GM18909 (cell line): ENCODE measurements around the gene NCR1.
"Not testable (repeated sequence)": the region's sequence is repeated elsewhere in the genome, so short reads cannot be mapped to it uniquely, and the experiment has no call there.

Source experiments
- ATAC-seq: cut with Tn5 transposase; IDR thresholded peaks from one replicate; pipeline ENCODE4 v1.9.1; 2021; ENCODE audit warnings: mild to moderate bottlenecking; ENCODE audit not compliant: unreplicated experiment, poor library complexity

NCR1 gene, protein sequence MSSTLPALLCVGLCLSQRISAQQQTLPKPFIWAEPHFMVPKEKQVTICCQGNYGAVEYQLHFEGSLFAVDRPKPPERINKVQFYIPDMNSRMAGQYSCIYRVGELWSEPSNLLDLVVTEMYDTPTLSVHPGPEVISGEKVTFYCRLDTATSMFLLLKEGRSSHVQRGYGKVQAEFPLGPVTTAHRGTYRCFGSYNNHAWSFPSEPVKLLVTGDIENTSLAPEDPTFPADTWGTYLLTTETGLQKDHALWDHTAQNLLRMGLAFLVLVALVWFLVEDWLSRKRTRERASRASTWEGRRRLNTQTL

DNA sequence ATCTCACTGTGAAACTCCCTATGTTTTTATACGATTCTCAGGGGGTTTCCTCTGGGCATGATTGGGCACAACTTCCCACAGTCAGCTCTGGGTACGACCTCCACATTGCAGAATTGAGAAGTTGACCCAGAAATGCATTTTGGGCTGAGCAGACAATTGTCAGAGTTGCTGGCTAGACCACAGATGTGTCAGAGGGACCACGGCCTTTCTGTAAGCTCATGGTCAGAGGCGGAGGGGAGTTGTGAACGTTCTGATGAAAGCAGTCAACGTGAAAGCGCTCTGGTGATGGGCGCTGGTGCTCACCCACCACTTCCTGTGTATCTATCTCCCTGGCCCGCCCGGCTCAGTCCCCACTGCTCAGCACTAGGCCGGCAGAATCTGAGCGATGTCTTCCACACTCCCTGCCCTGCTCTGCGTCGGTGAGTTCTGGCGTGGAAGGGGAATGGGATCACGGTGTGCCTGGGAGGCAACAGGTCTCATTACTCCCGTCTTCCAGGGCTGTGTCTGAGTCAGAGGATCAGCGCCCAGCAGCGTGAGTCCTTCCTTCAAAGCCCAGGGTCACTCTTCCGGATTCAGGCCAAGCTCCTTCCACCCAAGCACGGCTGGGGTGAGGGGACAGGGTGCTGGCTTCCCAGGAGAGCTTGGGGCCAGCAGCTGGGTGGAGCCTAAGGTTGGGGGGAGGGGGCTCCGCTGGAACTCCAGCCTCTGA, at the start of gene NCR1:
Gene NCR1, plus strand, starts transcription at position 346 of the 709 bp plus-strand sequence. Its CDS starts 40 bp downstream, at position 386.
- ATAC-seq, result no peak

DNA sequence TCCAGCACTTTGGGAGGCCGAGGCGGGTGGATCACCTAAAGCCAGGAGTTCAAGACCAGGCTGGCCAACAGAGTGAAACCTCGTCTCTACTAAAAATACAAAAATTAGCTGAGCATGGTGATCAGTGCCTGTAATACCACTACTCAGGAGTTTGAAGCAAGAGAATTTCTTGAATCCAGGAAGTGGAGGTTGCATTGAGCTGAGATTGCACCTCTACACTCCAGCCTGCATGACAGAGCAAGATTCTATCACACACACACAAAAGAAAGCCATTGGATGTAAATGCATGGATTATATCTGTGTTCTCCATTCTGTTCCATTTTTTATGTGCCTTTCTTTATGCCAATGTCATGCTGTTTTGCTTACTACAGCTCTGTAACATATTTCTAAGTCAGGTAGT, 47.5 kb upstream of the NCR1 start:
- not testable (repeated sequence) for ATAC-seq

DNA sequence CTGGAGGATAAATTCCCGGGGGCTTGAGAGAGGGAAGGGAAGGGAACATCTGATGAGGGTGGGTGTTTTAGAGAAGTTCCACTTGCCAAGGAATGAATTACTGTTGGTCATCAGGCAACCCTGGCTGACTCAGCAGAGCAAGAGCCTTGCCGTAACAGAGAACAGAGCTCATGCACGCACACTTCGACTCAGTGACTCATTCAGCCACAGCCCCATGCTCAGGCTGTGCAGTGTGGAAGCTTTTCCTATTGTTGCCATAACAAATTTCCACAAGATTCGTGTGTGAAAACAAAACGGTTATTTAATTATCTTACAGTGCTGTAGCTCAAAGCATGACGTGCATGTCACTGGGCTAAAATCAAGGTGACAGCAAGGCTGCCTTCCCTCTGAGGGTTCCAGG, 46.5 kb upstream of the NCR1 start:
- not testable (repeated sequence) for ATAC-seq

DNA sequence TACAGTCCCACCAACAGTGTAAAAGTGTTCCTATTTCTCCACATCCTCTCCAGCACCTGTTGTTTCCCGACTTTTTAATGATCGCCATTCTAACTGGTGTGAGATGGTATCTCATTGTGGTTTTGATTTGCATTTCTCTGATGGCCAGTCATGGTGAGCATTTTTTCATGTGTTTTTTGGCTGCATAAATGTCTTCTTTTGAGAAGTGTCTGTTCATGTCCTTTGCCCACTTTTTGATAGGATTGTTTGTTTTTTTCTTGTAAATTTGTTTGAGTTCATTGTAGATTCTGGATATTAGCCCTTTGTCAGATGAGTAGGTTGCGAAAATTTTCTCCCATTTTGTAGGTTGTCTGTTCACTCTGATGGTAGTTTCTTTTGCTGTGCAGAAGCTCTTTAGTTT, 42.5 kb upstream of the NCR1 start:
- ATAC-seq, result not testable (repeated sequence)

DNA sequence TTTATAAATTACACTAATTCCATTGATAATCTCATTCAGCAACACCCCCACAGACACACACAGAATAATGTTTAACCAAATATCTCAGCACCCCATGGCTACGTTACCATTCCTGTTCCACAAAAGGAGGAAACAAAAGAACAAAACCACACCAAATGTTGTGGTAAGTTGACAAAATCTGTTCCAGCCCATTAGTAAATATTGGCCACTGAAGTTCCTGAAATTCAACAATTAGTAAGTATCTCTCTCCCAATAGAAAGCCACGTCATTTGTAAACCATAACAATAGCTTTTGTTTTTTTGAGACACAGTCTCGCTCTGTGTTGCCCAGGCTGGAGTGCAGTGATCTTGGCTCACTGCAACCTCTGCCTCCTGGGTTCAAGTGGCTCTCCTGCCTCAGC, 34.3 kb upstream of the NCR1 start:
- ATAC-seq, result no peak

DNA sequence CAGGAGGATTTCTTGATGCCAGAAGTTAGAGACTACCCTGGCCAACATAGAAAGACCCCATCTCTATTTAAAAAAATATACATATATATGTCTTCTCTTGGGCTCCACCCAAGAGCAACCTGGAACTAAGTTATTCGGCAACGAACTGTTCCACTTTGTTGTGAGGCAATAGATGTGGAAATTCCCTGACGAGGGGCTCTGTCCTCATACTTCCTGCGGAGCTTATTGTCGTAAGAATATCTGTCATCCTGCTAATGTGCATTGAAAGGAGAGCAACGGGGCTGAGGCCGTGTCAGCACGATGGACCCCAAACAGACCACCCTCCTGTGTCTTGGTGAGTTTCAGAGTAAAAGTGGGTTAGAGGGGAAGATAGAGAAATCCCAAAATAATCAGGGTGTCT, 32.0 kb upstream of the NCR1 start, which contains the start of gene FCAR:
Gene FCAR, plus strand, starts transcription at position 246 of the 400 bp plus-strand sequence. Its CDS starts 55 bp downstream, at position 301.
- no peak for ATAC-seq

DNA sequence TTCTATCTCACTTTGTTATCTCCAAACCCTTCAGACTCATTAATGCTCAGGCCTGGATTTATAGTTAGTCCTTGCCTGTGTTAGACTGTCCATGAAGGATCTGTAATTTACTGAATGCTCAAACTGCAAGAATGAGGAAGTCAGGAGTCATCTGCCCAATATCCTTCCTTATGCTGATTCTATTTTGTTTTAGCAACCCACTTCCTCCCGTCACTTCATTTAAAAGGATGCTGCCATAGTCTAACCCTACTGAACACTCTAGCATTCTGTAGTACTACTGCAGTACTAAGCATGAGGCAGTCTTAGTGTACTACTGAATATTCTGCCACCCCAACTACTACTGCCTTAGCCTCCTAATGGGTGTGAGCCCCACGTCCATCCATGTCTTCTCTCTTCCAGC, 30.4 kb upstream of the NCR1 start:
- no peak for ATAC-seq

DNA sequence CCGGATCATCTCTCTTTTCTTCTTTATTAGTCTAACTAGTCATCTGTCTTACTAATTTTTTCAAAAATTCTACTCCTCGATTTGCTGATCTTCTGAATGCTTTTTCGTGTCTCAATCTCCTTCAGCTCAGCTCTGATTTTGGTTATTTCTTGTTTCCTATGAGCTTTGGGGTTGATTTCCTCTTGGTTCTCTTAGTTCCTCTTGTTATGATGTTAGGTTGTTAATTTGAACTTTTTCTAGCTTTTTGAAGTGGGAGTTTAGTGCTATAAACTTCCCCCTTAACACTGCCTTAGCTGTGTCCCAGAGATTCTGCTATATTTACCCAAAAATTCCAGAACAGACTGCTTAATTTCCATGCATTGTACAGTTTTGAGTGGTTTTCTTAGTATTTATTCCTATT, 28.5 kb upstream of the NCR1 start:
- no peak for ATAC-seq

DNA sequence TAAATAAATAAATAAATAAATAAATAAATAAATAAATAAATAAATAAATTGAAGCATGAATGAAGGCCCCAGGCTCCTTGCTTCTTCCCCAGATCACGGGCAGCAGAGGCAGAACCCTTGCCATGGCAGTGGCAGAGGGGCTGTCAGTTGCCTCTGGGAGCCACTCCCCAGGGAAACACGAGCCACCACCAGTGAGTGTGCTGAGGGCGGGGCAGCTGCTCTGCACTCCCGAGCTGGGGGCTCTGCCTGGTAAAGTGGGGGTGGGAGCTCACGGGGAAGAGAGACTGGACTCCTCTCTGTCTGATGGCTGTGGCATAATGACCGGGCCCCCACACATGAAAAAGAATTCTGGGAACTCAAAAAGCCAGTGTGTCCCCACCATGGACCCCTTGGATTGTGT, 24.1 kb upstream of the NCR1 start:
- no peak for ATAC-seq

DNA sequence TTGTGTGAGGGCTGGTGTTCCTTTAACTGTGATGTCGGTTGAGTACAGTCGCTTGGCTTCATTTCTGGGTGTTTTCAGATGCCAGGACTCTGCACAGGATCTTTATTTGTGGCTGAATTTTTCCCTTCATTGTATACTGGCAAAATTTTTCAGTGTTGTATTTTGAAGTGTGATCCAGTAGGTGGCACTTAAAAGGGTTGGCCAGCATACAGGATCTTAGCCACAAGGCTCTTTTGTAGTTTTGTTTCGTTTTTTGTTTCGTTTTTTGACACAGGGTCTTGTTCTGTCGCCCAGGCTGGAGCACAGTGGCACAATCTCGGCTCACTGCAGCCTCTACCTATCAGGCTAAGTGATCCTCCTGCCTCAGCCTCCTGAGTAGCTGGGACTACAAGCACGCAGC, 23.2 kb upstream of the NCR1 start:
- ATAC-seq, result no peak

DNA sequence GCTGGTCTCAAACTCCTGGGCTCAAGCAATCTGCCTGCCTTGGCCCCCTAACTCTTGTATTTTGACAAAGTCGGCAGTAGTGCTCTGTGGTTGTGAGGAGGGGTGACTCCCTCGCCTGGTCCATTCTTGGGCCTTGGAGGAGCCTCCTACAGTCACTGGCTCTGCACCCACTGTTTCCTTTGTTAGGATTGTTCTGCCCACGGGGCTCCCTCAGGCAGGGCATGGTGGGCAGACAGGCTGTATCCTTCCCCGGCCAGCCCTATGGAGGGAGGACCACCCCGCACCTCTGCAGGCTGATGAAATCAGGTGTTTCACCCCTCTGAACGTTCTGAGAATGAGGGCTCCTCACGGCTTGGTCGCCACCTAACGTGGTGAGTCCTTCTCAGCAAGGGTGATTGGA, 22.7 kb upstream of the NCR1 start:
- ATAC-seq, result no peak

DNA sequence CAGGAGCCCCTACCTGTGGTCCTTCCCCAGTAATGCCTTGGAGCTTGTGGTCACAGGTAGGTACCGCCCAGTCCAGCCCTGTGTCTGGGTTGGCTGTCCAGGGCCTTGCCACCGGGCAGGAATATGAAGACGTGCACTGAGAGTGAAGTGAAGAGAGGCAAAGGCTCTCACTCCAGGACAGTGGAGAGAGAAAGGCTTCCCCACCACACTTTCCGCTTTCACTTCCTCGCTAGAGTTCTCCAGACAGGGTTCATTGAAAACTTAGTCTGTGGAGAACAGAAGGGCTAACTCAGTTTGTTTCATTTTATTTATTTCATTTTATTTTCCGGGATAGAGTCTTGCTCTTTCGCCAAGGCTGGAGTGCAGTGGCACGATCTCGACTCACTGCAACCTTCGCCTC, 17.7 kb upstream of the NCR1 start:
- no peak for ATAC-seq

DNA sequence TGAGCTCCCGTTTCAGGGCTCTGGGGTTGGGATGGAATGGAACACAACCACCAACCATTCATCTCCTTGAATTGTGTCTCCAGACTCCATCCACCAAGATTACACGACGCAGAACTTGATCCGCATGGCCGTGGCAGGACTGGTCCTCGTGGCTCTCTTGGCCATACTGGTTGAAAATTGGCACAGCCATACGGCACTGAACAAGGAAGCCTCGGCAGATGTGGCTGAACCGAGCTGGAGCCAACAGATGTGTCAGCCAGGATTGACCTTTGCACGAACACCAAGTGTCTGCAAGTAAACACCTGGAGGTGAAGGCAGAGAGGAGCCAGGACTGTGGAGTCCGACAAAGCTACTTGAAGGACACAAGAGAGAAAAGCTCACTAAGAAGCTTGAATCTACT, 16.4 kb upstream of the NCR1 start:
- ATAC-seq, result no peak

DNA sequence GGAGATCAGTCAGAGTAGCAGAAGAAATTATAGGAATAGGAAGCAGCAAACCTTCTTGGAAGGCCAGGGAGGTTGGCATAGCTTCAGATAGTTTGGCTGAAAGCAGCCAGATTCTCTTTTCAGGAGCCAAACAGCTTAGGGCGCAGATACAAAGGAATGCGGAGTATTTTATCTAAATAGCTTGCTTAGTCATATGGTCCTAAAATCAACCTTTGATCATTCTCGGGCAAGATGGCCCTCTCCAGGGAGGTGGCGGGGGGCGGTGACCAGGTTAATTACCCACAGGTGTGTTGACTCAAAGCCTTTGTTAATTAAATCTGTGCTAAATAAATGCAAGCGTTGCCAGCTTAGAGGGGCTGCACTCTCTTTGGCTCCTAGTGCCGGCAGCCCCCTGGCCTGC, 12.5 kb upstream of the NCR1 start:
- ATAC-seq, result no peak

DNA sequence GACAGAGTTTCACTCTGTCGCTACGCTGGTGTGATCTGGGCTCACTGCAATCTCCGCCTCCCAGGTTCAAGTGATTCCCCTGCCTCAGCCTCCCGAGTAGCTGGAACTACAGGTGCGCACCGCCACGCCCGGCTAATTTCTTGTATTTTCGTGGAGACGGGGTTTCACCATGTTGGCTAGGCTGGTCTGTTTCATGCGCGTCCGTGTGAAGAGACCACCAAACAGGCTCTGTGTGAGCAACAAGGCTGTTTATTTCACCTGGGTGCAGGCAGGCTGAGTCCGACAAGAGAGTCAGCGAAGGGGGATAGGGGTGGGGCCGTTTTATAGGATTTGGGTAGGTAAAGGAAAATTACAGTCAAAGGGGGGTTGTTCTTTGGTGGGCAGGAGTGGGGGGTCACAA, 11.8 kb upstream of the NCR1 start:
- not testable (repeated sequence) for ATAC-seq

DNA sequence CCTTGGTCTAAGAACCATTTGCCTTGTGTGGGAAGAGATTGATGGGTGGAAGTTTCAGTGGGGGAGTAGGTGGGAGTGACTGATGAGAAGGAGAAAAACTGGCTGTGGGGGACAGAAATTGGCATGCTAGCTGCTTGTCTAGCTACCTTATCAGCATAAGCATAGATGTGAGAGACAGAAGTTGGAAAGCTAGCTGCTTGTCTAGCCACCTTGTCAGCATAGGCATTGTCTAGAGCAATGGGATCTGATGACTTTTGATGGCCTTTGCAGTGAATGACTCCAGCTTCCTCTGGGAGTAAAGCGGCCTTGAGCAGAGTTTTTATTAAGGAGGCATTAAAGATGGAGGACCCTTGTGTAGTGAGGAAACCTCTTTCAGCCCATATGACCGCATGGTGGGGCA, 9.9 kb upstream of the NCR1 start:
- no peak for ATAC-seq

DNA sequence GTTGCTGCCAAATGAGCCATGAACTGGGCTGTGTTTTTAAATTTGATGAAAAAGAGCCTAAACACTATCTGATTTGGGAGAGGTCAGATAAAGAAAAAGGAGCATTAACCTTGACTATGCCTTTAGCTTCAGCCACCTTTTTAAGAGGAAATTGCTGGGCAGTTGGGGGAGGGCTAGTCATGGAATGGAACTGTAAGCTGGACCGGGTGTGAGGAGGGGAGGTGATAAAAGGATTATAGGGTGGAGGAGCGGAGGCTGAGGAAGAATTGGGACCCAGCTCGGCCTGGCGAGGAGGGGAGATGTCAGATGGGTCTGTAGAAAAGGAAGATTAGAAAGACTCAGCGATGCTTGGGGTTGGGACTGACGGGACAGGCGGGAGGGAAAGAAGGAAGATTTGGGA, 7.3 kb upstream of the NCR1 start:
- ATAC-seq, result not testable (repeated sequence)

DNA sequence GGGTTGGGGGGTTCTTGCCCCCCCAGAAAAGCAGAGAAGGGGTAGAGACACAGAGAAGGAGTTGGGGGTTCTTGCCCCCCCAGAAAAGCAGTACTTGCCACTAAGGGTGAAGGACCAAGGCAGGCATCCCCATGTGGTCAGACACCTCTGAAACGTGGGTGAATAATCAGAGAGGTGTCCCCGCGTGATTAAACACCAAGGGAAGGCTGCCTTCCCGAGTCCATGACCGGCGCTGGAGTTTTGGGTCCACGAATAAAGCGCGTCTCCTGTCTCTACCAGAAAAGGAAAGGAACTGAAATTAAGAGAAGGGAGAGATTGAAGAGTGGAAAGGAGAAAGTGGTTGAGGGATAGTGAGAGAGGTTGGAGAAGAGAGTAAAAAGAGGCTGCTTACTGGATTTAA, 6.3 kb upstream of the NCR1 start:
- not testable (repeated sequence) for ATAC-seq

DNA sequence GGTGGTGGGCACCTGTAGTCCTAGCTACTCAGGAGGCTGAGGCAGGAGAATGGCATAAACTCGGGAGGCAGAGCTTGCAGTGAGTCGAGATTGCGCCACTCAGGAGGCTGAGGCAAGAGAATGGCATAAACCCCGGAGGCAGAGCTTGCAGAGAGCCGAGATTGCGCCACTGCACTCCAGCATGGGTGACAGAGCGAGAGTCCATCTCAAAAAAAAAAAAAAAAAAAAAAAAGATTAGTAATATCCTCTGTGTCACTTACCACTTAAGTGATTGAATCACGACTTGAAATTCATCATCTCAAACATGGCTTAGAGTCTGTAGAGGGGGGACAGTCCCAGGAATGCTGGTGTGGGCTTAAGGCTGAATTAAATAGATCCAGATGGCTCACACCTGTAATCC, 4.8 kb upstream of the NCR1 start:
- not testable (repeated sequence) for ATAC-seq

DNA sequence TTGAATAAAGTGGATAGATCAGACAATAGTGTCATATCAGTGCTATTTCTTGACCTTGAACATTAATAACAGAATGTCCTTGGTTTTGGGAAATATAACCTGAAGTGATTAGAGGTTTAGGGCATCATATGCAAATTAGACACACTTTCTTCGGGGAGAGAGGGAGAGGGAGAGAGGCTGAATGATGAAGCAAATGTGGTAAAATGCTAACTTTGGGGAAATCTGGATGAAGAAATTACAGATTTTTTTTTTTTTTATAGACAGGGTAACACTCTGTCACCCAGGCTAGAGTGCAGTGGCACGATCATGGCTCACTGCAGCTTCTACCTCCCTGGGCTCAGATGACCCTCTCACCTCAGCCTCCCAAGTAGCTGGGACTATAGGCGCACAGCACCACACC, 3.9 kb upstream of the NCR1 start:
- no peak for ATAC-seq

DNA sequence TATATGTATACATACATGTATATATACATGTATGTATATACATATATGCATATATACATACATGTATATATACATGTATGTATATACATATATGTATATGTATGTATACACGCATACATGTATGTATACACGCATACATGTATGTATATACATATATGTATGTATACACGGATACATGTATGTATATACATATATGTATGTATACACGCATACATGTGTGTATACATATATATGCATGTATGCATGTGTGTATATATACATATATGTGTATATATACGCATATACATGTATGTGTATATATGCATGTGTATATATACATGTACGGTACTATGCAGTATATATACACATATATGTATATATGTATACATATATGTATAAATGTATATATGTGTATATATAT, 2.6 kb upstream of the NCR1 start:
- no peak for ATAC-seq

DNA sequence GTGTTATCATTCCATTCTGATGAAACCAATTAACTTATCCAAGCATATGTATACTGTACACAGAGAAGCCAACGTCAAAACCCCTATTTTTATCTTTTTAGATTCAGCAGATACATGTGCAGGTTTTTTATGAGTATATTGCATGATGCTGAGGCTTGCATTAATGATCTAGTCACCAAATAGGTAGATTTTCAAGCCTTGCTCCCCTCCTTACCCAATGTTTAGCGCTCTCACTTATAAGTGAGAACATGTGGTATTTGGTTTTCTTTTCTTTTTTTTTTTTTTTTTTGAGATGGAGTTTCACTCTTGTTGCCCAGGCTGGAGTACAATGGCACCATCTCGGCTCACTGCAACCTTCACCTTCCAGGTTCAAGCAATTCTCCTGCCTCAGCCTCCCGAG, 1.7 kb upstream of the NCR1 start:
- not testable (repeated sequence) for ATAC-seq
